HCT116 (cell line): ENCODE data around the gene CNPY4. TPM values are rescaled to one million over a fixed set of nuclear protein-coding genes. Genes with fewer than 3 reads are reported as not detected.

Experiments
- ATAC-seq: fragments of 200-7000 bp; cut with Tn5 transposase; 2 replicates; pipeline ENCODE4 v1.9.1; 2020; ENCODE audit warnings: mild to moderate bottlenecking, moderate library complexity
- BruUV-seq: library from RNA; stranded (reverse); fragments of 400-500 nt; replicated peaks from 2 replicates; lab custom pipeline; 2021; lab: Mats Ljungman, UMichigan
- CTCF ChIA-PET: fragments of 300-600 bp; sonication (Branson Sonifier 250); formaldehyde crosslinking; loops from one replicate; lab custom pipeline; 2021; ENCODE audit warnings: antibody characterized with exemption; lab: Charles Lee
- POLR2A ChIA-PET: fragments of 300-600, 350-600 bp; sonication (Branson Sonifier 250); formaldehyde crosslinking; loops from one replicate; lab custom pipeline; 2021; ENCODE audit warnings: antibody characterized with exemption; lab: Charles Lee
- RAD21 ChIA-PET, 2 experiments: fragments of 300-600 bp; sonication (Branson Sonifier 250); formaldehyde crosslinking; loops; one replicate each; lab custom pipeline; 2023; ENCODE audit warnings: low total read pairs in 2 of 2; ENCODE audit not compliant: uncharacterized antibody in 2 of 2, unreplicated experiment in 2 of 2, low non-redundant PET in 1 of 2; lab: Charles Lee
- DNase-seq: peaks from one replicate; pipeline ENCODE4 v3.0.0-alpha.2; 2010; ENCODE audit warnings: low read depth, low spot score
- H2AFZ ChIP-seq: fragments of 200-600 bp; shearing (Covaris generic), sonication (generic); 2 replicates; pipeline ENCODE4 v1.6.1; 2017; ENCODE audit warnings: low read depth, mixed run types, mixed read lengths, antibody characterized with exemption, low read length; ENCODE audit not compliant: poor library complexity, severe bottlenecking
- H3K27ac ChIP-seq: 2 replicates; pipeline ENCODE4 v1.5.1; 2012; ENCODE audit warnings: low read depth, low read length
- H3K27me3 ChIP-seq: fragments of 200-600 bp; sonication (generic); 2 replicates; pipeline ENCODE4 v1.6.1; 2016; ENCODE audit warnings: mixed run types, low read length, mixed read lengths; ENCODE audit not compliant: insufficient read depth
- H3K36me3 ChIP-seq, 2 experiments: fragments of 200-500 bp in 1 of 2; fragments of 200-600 bp in 1 of 2; sonication (Bioruptor generic) in 1 of 2; sonication (generic) in 1 of 2; 2 replicates each; pipeline versions ENCODE4 v1.5.1 to v1.6.1; 2014 to 2016; ENCODE audit warnings: low read length in 2 of 2, inconsistent platforms in 1 of 2, mixed read lengths in 1 of 2, mixed run types in 1 of 2; ENCODE audit not compliant: insufficient read depth in 2 of 2, control insufficient read depth in 1 of 2
- H3K4me1 ChIP-seq, 2 experiments: fragments of 200-600 bp in 1 of 2; sonication (generic) in 1 of 2; 2 replicates each; pipeline versions ENCODE4 v1.5.1 to v1.6.1; 2012 to 2017; ENCODE audit warnings: low read length in 2 of 2, inconsistent platforms in 1 of 2, mild to moderate bottlenecking in 1 of 2, mixed read lengths in 1 of 2, mixed run types in 1 of 2, moderate library complexity in 1 of 2; ENCODE audit not compliant: insufficient read depth in 2 of 2, control insufficient read depth in 1 of 2
- H3K4me2 ChIP-seq: fragments of 200-600 bp; sonication (generic); 2 replicates; pipeline ENCODE4 v1.6.1; 2017; ENCODE audit warnings: mixed run types, low read length, mixed read lengths
- H3K4me3 ChIP-seq, 2 experiments: fragments of 200-600 bp in 1 of 2; sonication (generic) in 1 of 2; replicated peaks in 1 of 2; 2 replicates each; pipeline ENCODE4 v1.5.1; 2011 to 2016; ENCODE audit warnings: low read length in 2 of 2, control low read depth in 1 of 2, low read depth in 1 of 2, mild to moderate bottlenecking in 1 of 2, mixed read lengths in 1 of 2, mixed run types in 1 of 2
- H3K79me2 ChIP-seq: fragments of 200-600 bp; sonication (generic); 2 replicates; pipeline ENCODE4 v1.6.1; 2017; ENCODE audit warnings: mild to moderate bottlenecking, mixed run types, low read length, moderate library complexity, mixed read lengths; ENCODE audit not compliant: insufficient read depth
- H3K9ac ChIP-seq: fragments of 200-600 bp; sonication (generic); 2 replicates; pipeline ENCODE4 v1.6.1; 2016; ENCODE audit warnings: low read length, mixed read lengths
- H3K9me2 ChIP-seq: fragments of 200-600 bp; sonication (generic), shearing (Covaris generic); 2 replicates; pipeline ENCODE4 v1.6.1; 2017; ENCODE audit warnings: mixed run types, mild to moderate bottlenecking, moderate library complexity; ENCODE audit not compliant: insufficient read depth
- H3K9me3 ChIP-seq, 2 experiments: fragments of 200-500 bp in 1 of 2; fragments of 200-600 bp in 1 of 2; sonication (Bioruptor generic) in 1 of 2; sonication (generic) in 1 of 2; 2 replicates each; pipeline ENCODE4 v1.6.1; 2014 to 2017; ENCODE audit warnings: low read length in 2 of 2, mixed read lengths in 2 of 2, inconsistent platforms in 1 of 2, low read depth in 1 of 2, mild to moderate bottlenecking in 1 of 2, mixed run types in 1 of 2, moderate library complexity in 1 of 2; ENCODE audit not compliant: control insufficient read depth in 1 of 2, insufficient read depth in 1 of 2
- H4K20me1 ChIP-seq: fragments of 200-600 bp; sonication (generic), shearing (Covaris generic); 2 replicates; pipeline ENCODE4 v1.6.1; 2017; ENCODE audit warnings: mixed run types, mild to moderate bottlenecking, moderate library complexity; ENCODE audit not compliant: insufficient read depth
- EGR1 ChIP-seq: IDR thresholded peaks from 2 replicates; pipeline ENCODE4 v1.6.1; 2012; ENCODE audit warnings: low read depth
- ELF1 ChIP-seq: IDR thresholded peaks from 2 replicates; pipeline ENCODE4 v1.6.1; 2012; ENCODE audit warnings: low read depth, borderline replicate concordance
- EZH2 ChIP-seq: fragments of 200-600 bp; sonication (generic); IDR thresholded peaks from 2 replicates; pipeline ENCODE4 v1.6.1; 2017; ENCODE audit warnings: antibody characterized with exemption, mixed run types
- FOSL1 ChIP-seq: IDR thresholded peaks from 2 replicates; pipeline ENCODE4 v1.6.1; 2012; ENCODE audit warnings: low read depth
- POLR2A ChIP-seq: IDR thresholded peaks from 2 replicates; pipeline ENCODE4 v1.7.0; 2011; ENCODE audit warnings: borderline replicate concordance; ENCODE audit not compliant: insufficient read depth, insufficient read length; ENCODE audit errors: extremely low read depth
- POLR2AphosphoS5 ChIP-seq: IDR thresholded peaks from 2 replicates; pipeline ENCODE4 v1.6.1; 2011; ENCODE audit warnings: mild to moderate bottlenecking, low read depth, low read length, moderate library complexity
- SIN3A ChIP-seq: IDR thresholded peaks from 2 replicates; pipeline ENCODE4 v1.6.1; 2012; ENCODE audit warnings: low read depth
- TCF7L2 ChIP-seq: IDR thresholded peaks from 2 replicates; pipeline ENCODE4 v1.7.0; 2011; ENCODE audit warnings: borderline replicate concordance, inconsistent platforms; ENCODE audit not compliant: insufficient read depth, insufficient read length; ENCODE audit errors: extremely low read depth
- YY1 ChIP-seq: IDR thresholded peaks from 2 replicates; pipeline ENCODE4 v1.6.1; 2011; ENCODE audit warnings: low read length, low read depth, moderate library complexity, mild to moderate bottlenecking; ENCODE audit not compliant: insufficient replicate concordance; ENCODE audit errors: extremely low read depth
- ZNF274 ChIP-seq: fragments of 200-500 bp; sonication (Bioruptor generic); IDR thresholded peaks from 2 replicates; pipeline ENCODE4 v1.6.1; 2014; ENCODE audit warnings: mild to moderate bottlenecking, low read depth, low read length, inconsistent platforms
- intact Hi-C: fragments of 100-400 bp; cut with micrococcal nuclease; formaldehyde crosslinking; loops from 2 replicates; pipeline ENCODE4 v1.10.0; 2022
- total RNA-seq: library from RNA; stranded (reverse); gene quantifications from one replicate; pipeline ENCODE4 v1.2.1, GENCODE V29; 2021; ENCODE audit not compliant: unreplicated experiment
- TF ChIP-seq, protein P1 (sequence below): IDR thresholded peaks from 2 replicates; pipeline ENCODE4 v1.6.1; 2012; ENCODE audit warnings: low read depth

Gene CNPY4
- total RNA-seq, 1 experiment from 2014 or later: 2.6 TPM

DNA sequence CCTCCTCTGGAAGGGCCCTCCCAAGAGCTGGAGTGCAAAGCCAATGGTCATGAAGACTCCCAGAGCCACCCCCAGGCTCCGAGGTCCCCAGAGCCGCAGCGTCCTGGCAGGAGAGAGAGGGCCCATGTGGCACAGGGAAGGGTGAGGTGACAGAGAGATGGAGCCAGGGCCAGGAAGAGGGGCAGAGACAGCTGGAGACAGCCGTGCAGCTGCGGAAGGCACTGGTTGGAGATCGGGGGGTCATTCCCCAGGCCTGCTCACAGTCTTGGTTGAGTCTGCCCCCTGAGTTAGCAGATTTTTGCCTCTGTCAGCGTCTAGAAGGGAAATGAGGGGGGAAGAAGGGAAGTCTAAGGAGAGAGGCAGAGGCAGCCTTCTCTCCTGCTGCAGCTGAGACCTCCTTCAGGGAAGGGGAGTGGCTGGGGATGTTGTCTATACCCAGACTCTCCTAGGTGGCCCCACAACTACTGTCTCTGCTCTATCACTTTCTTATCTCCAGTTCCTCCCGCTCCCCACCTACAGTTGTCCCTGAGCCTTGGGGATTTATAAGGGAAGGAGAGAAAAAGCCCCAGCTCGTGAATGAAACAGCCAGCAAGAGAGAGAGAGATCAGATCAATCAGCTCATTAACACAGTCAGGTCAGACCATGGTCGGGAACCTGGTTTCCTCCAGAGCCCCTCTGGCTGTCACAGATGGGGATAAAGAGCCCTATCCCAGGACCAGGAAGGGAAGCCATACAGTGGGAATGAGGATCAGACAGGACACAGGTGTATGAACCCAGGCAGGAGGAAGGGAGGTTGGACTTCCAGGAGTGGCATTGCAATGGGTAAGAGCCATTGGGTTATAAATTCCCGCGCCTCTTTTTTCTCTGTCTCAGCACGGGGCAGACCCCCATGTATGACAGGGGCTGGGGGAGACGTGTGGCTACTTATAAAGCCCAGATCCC lies 47.8 kb downstream of the CNPY4 start:
- ChIA-PET RAD21 (no interaction called here), POLR2A (interaction anchor here (0.8 to 1.7 kb wide), 2 partner anchors 10 to 18 kb away, joined by 3 to 4 read pairs; partner anchors contain the start of genes GPC2, LAMTOR4 and STAG3), CTCF (no interaction called here)
- H3K36me3 ChIP-seq: no peaks in the 10 kb centered on the region
- no peak overlapping the region for H3K9ac ChIP-seq
- H3K9me3 ChIP-seq: no peaks in the 10 kb centered on the region
- no TSS peak for BruUV-seq
- H3K9me2 ChIP-seq: no peaks in the 10 kb centered on the region
- no peaks in the 10 kb centered on the region for H3K79me2 ChIP-seq
- H4K20me1 ChIP-seq: no peaks in the 10 kb centered on the region
- H3K4me2 ChIP-seq: no peak overlapping the region
- H3K27ac ChIP-seq: no peak overlapping the region
- no peak overlapping the region for H3K4me3 ChIP-seq
- intact Hi-C loops: no loop called here
- peaks cover 14 to 20% of the 10 kb centered on the region in 2 experiments for H3K4me1 ChIP-seq
- DNase-seq (no peak), ATAC-seq (no peak)
- no peak overlapping the region for H2AFZ ChIP-seq
- H3K27me3 ChIP-seq: no peaks in the 10 kb centered on the region
- no peak for TF ChIP-seq EZH2
- no peak for TF ChIP-seq POLR2AphosphoS5
- no peak for TF ChIP-seq YY1
- TF ChIP-seq ZNF274: no peak
- no peak for TF ChIP-seq FOSL1
- no peak for TF ChIP-seq SIN3A
- TF ChIP-seq POLR2A: no peak
- TF ChIP-seq, protein P1, sequence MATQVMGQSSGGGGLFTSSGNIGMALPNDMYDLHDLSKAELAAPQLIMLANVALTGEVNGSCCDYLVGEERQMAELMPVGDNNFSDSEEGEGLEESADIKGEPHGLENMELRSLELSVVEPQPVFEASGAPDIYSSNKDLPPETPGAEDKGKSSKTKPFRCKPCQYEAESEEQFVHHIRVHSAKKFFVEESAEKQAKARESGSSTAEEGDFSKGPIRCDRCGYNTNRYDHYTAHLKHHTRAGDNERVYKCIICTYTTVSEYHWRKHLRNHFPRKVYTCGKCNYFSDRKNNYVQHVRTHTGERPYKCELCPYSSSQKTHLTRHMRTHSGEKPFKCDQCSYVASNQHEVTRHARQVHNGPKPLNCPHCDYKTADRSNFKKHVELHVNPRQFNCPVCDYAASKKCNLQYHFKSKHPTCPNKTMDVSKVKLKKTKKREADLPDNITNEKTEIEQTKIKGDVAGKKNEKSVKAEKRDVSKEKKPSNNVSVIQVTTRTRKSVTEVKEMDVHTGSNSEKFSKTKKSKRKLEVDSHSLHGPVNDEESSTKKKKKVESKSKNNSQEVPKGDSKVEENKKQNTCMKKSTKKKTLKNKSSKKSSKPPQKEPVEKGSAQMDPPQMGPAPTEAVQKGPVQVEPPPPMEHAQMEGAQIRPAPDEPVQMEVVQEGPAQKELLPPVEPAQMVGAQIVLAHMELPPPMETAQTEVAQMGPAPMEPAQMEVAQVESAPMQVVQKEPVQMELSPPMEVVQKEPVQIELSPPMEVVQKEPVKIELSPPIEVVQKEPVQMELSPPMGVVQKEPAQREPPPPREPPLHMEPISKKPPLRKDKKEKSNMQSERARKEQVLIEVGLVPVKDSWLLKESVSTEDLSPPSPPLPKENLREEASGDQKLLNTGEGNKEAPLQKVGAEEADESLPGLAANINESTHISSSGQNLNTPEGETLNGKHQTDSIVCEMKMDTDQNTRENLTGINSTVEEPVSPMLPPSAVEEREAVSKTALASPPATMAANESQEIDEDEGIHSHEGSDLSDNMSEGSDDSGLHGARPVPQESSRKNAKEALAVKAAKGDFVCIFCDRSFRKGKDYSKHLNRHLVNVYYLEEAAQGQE: no peak
- no peak for TF ChIP-seq TCF7L2
- TF ChIP-seq ELF1: no peak
- TF ChIP-seq EGR1: no peak
